H1 (cell line): Measurements from ENCODE around the gene AXIN2. TPM values are rescaled to one million over a fixed set of nuclear protein-coding genes. Genes with fewer than 3 reads are reported as not detected.

Experiments
- CEBPB ChIP-seq: IDR thresholded peaks from 2 replicates; pipeline ENCODE4 v1.6.1; 2012; ENCODE audit warnings: low read depth, low read length
- HDAC6 ChIP-seq: IDR thresholded peaks from one replicate; pipeline ENCODE4 v1.7.1; 2012; ENCODE audit warnings: low read depth, mild to moderate bottlenecking, inconsistent platforms, low read length, moderate library complexity
- KDM1A ChIP-seq: fragments of 200-600, 300-600 bp; sonication (generic); IDR thresholded peaks from 2 replicates; pipeline ENCODE4 v1.7.1; 2016; ENCODE audit warnings: mild to moderate bottlenecking, low read length, borderline replicate concordance
- PHF8 ChIP-seq: fragments of 200-600 bp; sonication (generic); conservative IDR thresholded peaks from 2 replicates; pipeline ENCODE4 v1.7.1; 2012; ENCODE audit warnings: low read depth, mild to moderate bottlenecking, inconsistent platforms, low read length, moderate library complexity
- POU5F1 ChIP-seq: IDR thresholded peaks from 2 replicates; pipeline ENCODE4 v1.6.1; 2011; ENCODE audit warnings: low read depth, mild to moderate bottlenecking, low read length, moderate library complexity
- SAP30 ChIP-seq: fragments of 300-600 bp; sonication (generic); IDR thresholded peaks from 2 replicates; pipeline ENCODE4 v1.7.1; 2012; ENCODE audit warnings: low read length, moderate library complexity, mild to moderate bottlenecking, inconsistent platforms; ENCODE audit not compliant: insufficient read depth, insufficient replicate concordance
- SP2 ChIP-seq: IDR thresholded peaks from 2 replicates; pipeline ENCODE4 v1.6.1; 2012; ENCODE audit warnings: mild to moderate bottlenecking, low read length, inconsistent platforms
- polyA plus RNA-seq, 7 experiments: library from polyadenylated mRNA; depleted of rRNA in 3 of 7; stranded (reverse) in 5 of 7; unstranded in 2 of 7; fragments of >200 nt in 5 of 7; fragments of 200-250 nt in 2 of 7; gene quantifications; 1 replicate in 5 of 7; 2 replicates in 1 of 7; 4 replicates in 1 of 7; pipeline versions ENCODE4 v1.2.1 to v1.2.3, GENCODE V29; 2011 to 2013; ENCODE audit warnings: missing spikeins in 2 of 7, mixed read lengths in 2 of 7
- total RNA-seq: library from RNA; stranded (reverse); fragmentation: NEBNext Ultra II Directional; extraction: Animal tissue kit (Norgen Biotek cat#: 25700); gene quantifications from 2 replicates; pipeline ENCODE4 v1.2.1, GENCODE V29; 2021

The AXIN2 gene
- total and polyA plus RNA-seq, 2 of the 8 experiments (the other 6 are each of a cell fraction or from before 2014, with no cell fraction given), result 17.7 to 33.4 TPM

DNA sequence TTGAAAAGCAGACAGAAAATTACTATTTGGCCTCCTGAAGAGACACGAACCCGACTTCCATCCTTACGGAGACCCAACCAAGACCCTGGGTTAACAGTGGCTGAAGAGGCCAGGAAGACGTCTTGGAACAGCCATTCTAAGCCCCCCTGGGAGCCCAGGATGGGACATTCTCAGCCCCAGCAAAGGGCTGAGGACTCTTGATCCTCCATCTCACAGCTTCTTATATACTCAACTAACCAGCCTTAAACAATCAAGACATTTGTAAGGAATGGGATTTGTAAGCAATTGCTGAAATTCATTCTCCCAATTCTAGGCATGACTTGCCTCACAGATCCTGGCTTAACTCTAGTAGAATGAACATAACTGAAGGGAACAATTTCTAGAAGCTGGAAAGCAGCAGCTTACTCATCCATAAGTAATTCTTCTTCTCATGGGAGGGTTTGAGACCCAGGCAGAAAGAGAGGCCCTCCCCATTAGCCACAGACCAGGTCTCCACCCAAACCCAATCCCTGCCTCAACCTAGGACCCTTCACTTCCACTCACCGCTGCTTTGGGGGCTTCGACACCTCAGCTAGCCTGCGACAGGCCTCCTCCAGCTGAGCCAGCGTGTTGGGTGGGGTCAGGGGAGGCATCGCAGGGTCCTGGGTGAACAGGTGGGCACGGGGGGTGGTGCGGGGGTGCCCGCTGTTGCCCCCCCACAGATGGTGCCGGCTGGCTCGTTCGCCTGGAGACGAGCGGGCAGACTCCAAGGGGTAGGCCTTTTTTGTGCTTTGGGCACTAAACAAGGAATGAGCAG lies 25.5 kb downstream of the AXIN2 start (continued):
- no peak for TF ChIP-seq HDAC6
- no peak for TF ChIP-seq CEBPB
- TF ChIP-seq POU5F1, result no peak
- no peak for TF ChIP-seq SAP30
- TF ChIP-seq KDM1A, result no peak
- no peak for TF ChIP-seq SP2
- TF ChIP-seq PHF8, result no peak
- TF ChIP-seq, all 59 proteins: peak for 0
